Measurements from ENCODE around the gene BPIFB1. TPM values are rescaled to one million over a fixed set of nuclear protein-coding genes. Genes with fewer than 3 reads are reported as not detected.

Gene BPIFB1
- total RNA-seq, 4 donors from 2014 or later: 0.58 to 128 TPM; not detected in 2

- H3K27me3 ChIP-seq: peaks cover 36% of the 10 kb centered on the region
- no peaks in the 10 kb centered on the region for H3K9me3 ChIP-seq
- H3K4me3 ChIP-seq: no peak overlapping the region
- H3K4me1 ChIP-seq: no peaks in the 10 kb centered on the region
- H3K27ac ChIP-seq: no peak overlapping the region
- whole genome bisulfite sequencing, 2 donors (ENCODE audit: low coverage in 1 of 2): 69 to 70% methylated on average over 7 to 8 of the region's 8 CpGs
- ATAC-seq: no peak
- no peak for TF ChIP-seq POLR2A (IDR thresholded peaks at IDR 0.05)
- TF ChIP-seq CTCF (IDR thresholded peaks at IDR 0.05): no peak
- no peak for TF ChIP-seq POLR2AphosphoS5 (IDR thresholded peaks at IDR 0.05)
- no peak for TF ChIP-seq EP300 (IDR thresholded peaks at IDR 0.05)
- H3K36me3 ChIP-seq: no peaks in the 10 kb centered on the region
Measured at GRCh38 chr20:33339515-33340058, 56.6 kb downstream of the BPIFB1 start.

GRCh38 chr20:33343521-33343920, 60.5 kb downstream of the BPIFB1 start:
- ATAC-seq: no peak
- 90 to 95% methylated on average over 3 to 4 of the region's 4 CpGs for WGBS, 2 donors (ENCODE audit: low coverage in 1 of 2)
- TF ChIP-seq POLR2AphosphoS5 (IDR thresholded peaks at IDR 0.05) (no peak), CTCF (IDR thresholded peaks at IDR 0.05) (no peak), POLR2A (IDR thresholded peaks at IDR 0.05) (no peak), EP300 (IDR thresholded peaks at IDR 0.05) (no peak)
- Histone ChIP-seq H3K4me3 (no peak overlapping the region), H3K27me3 (peaks cover 36% of the 10 kb centered on the region), H3K9me3 (no peaks in the 10 kb centered on the region), H3K27ac (no peak overlapping the region), H3K4me1 (no peaks in the 10 kb centered on the region), H3K36me3 (no peaks in the 10 kb centered on the region)

GRCh38 chr20:33345342-33345741, 62.3 kb downstream of the BPIFB1 start:
- no peaks in the 10 kb centered on the region for H3K9me3 ChIP-seq
- peaks cover 23% of the 10 kb centered on the region for H3K27me3 ChIP-seq
- no peak overlapping the region for H3K4me3 ChIP-seq
- TF ChIP-seq POLR2A (IDR thresholded peaks at IDR 0.05): no peak
- peaks cover 0 to 16% of the 10 kb centered on the region in 2 donors for H3K36me3 ChIP-seq
- 73 to 74% methylated on average over 4 to 8 of the region's 9 CpGs for WGBS, 2 donors (ENCODE audit: low coverage in 1 of 2)
- no peaks in the 10 kb centered on the region for H3K4me1 ChIP-seq
- no peak overlapping the region for H3K27ac ChIP-seq
- ATAC-seq: no peak

- H3K4me1 ChIP-seq: no peaks in the 10 kb centered on the region
- no peaks in the 10 kb centered on the region for H3K9me3 ChIP-seq
- no peak overlapping the region for H3K4me3 ChIP-seq
- no peak for ATAC-seq
- H3K27me3 ChIP-seq: no peaks in the 10 kb centered on the region
- H3K27ac ChIP-seq: no peak overlapping the region
- WGBS, 2 donors (ENCODE audit: low coverage in 1 of 2): 90 to 100% methylated on average over 1 to 4 of the region's 11 CpGs
- H3K36me3 ChIP-seq: peaks cover 0 to 41% of the 10 kb centered on the region in 2 donors
- TF ChIP-seq CTCF (IDR thresholded peaks at IDR 0.05) (no peak), POLR2AphosphoS5 (IDR thresholded peaks at IDR 0.05) (no peak)
Measured at GRCh38 chr20:33348136-33348937, 65.3 kb downstream of the BPIFB1 start.

- ATAC-seq: no peak
- TF ChIP-seq EP300 (IDR thresholded peaks at IDR 0.05) (no peak), POLR2A (IDR thresholded peaks at IDR 0.05) (no peak), CTCF (IDR thresholded peaks at IDR 0.05) (no peak), POLR2AphosphoS5 (IDR thresholded peaks at IDR 0.05) (no peak)
- Histone ChIP-seq H3K4me3 (no peak overlapping the region), H3K9me3 (no peaks in the 10 kb centered on the region), H3K4me1 (no peaks in the 10 kb centered on the region), H3K27ac (no peak overlapping the region), H3K36me3 (peaks cover 0 to 53% of the 10 kb centered on the region in 2 donors), H3K27me3 (no peaks in the 10 kb centered on the region)
- 80% methylated on average over 1 of the region's 8 CpGs; no CpG with 5 or more reads in 1 of the 2 donors for WGBS, 2 donors (ENCODE audit: low coverage in 1 of 2)
Measured at GRCh38 chr20:33349493-33349892, 66.5 kb downstream of the BPIFB1 start.
